KMS-11 (cell line): ENCODE measurements around the gene DPYSL5.

Experiments used
- H2AFZ ChIP-seq: fragments of 200-600 bp; sonication (generic); 2 replicates; pipeline ENCODE4 v1.6.1; 2016; ENCODE audit warnings: antibody characterized with exemption, mixed run types, low read depth
- H3K27ac ChIP-seq: fragments of 200-600 bp; sonication (generic); 2 replicates; pipeline ENCODE4 v1.6.1; 2016; ENCODE audit warnings: mild to moderate bottlenecking, mixed run types
- H3K27me3 ChIP-seq: fragments of 200-600 bp; sonication (generic); 2 replicates; pipeline ENCODE4 v1.6.1; 2017; ENCODE audit warnings: mild to moderate bottlenecking, low read depth, mixed run types, moderate library complexity; ENCODE audit not compliant: insufficient read depth
- H3K36me3 ChIP-seq: fragments of 200-600 bp; sonication (generic); 2 replicates; pipeline ENCODE4 v1.6.1; 2017; ENCODE audit warnings: mild to moderate bottlenecking, mixed run types; ENCODE audit not compliant: insufficient read depth
- H3K4me1 ChIP-seq: fragments of 200-600 bp; sonication (generic); 2 replicates; pipeline ENCODE4 v1.6.1; 2016; ENCODE audit warnings: mild to moderate bottlenecking, low read depth, mixed run types; ENCODE audit not compliant: poor library complexity, severe bottlenecking
- H3K4me2 ChIP-seq: fragments of 200-600 bp; sonication (generic); 2 replicates; pipeline ENCODE4 v1.7.0; 2016; ENCODE audit warnings: mild to moderate bottlenecking, mixed run types
- H3K4me3 ChIP-seq: fragments of 200-600 bp; sonication (generic); IDR thresholded peaks from 2 replicates; pipeline ENCODE4 v1.6.1; 2017; ENCODE audit warnings: low read depth, low read length, mixed read lengths; ENCODE audit not compliant: insufficient read depth
- H3K79me2 ChIP-seq: fragments of 200-600 bp; sonication (generic); 2 replicates; pipeline ENCODE4 v1.6.1; 2016; ENCODE audit warnings: low read depth, mixed run types; ENCODE audit not compliant: insufficient read depth
- H3K9ac ChIP-seq: fragments of 200-600 bp; sonication (generic); 2 replicates; pipeline ENCODE4 v1.6.1; 2016; ENCODE audit warnings: mild to moderate bottlenecking, mixed run types
- H4K20me1 ChIP-seq: fragments of 200-600 bp; sonication (generic); 2 replicates; pipeline ENCODE4 v1.6.1; 2016; ENCODE audit warnings: mild to moderate bottlenecking, mixed run types; ENCODE audit not compliant: insufficient read depth
- TF ChIP-seq, protein P1 (sequence below): fragments of 200-600 bp; sonication (generic); conservative IDR thresholded peaks from 2 replicates; pipeline ENCODE4 v1.6.1; 2017; ENCODE audit warnings: low read depth, mild to moderate bottlenecking, antibody characterized with exemption, low read length, moderate library complexity, mixed read lengths

DPYSL5 gene

DNA sequence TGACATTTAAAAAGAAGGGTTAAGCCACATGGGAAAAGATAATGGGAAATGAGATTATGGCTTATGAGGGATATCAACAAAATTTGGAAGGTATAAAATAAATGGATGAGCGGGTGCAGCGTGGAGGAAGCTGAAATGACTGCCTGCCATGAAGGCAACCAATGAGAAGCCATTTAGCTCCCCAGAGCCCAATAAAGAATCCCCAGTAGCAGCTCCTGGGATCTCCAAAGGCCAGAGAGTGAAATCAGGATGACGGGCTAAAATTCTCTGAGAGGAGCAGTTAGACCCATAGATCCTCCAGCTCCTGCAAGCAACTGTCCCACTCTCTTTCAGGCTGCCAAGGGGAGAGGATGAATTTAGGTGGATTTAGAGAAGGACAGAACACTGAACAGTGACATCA lies 109.6 kb downstream of the DPYSL5 start:
- Histone ChIP-seq H3K27me3 (no peaks in the 10 kb centered on the region; the same call in 1 of the 2 replicates), H2AFZ (no peak overlapping the region), H3K4me1 (no peaks in the 10 kb centered on the region), H3K9ac (no peak overlapping the region), H4K20me1 (no peaks in the 10 kb centered on the region), H3K4me2 (no peak overlapping the region), H3K4me3 (no peak overlapping the region), H3K27ac (no peak overlapping the region), H3K79me2 (no peaks in the 10 kb centered on the region), H3K36me3 (no peaks in the 10 kb centered on the region)
- TF ChIP-seq, protein P1, sequence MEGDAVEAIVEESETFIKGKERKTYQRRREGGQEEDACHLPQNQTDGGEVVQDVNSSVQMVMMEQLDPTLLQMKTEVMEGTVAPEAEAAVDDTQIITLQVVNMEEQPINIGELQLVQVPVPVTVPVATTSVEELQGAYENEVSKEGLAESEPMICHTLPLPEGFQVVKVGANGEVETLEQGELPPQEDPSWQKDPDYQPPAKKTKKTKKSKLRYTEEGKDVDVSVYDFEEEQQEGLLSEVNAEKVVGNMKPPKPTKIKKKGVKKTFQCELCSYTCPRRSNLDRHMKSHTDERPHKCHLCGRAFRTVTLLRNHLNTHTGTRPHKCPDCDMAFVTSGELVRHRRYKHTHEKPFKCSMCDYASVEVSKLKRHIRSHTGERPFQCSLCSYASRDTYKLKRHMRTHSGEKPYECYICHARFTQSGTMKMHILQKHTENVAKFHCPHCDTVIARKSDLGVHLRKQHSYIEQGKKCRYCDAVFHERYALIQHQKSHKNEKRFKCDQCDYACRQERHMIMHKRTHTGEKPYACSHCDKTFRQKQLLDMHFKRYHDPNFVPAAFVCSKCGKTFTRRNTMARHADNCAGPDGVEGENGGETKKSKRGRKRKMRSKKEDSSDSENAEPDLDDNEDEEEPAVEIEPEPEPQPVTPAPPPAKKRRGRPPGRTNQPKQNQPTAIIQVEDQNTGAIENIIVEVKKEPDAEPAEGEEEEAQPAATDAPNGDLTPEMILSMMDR = no peak

DNA sequence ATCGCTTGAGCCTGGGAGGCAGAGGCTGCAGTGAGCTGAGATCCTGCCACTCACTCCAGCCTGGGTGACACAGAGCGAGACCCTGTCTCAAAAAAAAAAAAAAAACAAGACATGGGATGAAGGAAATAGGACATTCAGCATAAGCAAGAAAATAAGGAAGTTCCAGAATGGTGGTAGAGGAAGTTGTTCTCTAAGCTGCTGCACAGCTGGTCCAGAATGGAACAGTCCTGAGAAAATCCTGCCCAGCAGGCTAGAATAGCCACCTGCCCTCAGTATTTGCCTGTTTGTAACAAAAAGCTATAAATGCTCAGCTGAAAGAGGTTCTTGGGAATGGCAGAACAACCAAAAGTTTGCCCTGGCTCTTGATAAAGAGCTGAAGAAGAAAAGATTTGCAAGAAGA lies 111.4 kb downstream of the DPYSL5 start:
- TF ChIP-seq, protein P1 = no peak
- Histone ChIP-seq H3K36me3 (no peaks in the 10 kb centered on the region), H3K79me2 (no peaks in the 10 kb centered on the region), H3K27ac (no peak overlapping the region), H3K4me1 (no peaks in the 10 kb centered on the region), H3K27me3 (no peaks in the 10 kb centered on the region; the same call in 1 of the 2 replicates), H3K4me3 (no peak overlapping the region), H2AFZ (no peak overlapping the region), H4K20me1 (no peaks in the 10 kb centered on the region), H3K4me2 (no peak overlapping the region), H3K9ac (no peak overlapping the region)

DNA sequence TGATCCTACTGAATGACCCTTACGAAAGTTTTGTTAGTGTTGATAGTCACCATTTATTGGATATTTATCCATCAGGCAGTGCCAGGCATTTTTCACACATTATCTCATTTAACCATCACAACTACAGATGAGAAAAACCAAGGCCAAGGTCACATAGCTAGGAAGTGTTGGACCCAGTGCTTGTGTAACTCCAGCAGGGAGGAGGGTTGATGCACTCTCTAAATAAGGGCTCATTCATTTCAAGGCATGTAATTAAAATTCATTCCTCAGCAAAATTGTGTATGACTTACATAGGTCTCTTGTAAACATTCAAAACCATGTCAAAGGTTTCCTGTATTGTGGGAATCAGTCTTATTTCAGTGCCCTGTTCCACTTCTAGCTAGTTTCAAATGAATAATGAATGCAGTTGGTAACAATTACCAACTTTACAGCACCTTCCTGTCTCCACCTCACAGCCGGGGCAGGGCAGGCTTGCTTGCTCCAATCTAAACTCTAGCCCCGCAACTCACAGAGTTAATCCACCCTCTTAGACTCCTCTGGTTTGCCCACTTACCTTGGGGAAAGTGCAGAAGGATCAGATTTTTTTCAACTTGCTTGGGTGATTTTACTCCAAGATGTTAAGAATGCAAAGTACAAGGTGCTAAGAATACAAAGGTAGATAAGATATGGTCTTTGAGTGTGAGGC lies 116.7 kb downstream of the DPYSL5 start:
- Histone ChIP-seq H2AFZ (no peak overlapping the region), H3K4me1 (no peaks in the 10 kb centered on the region), H3K79me2 (no peaks in the 10 kb centered on the region), H3K9ac (no peak overlapping the region), H3K27me3 (peaks cover 14% of the 10 kb centered on the region; the same call in 1 of the 2 replicates), H3K4me2 (no peak overlapping the region), H3K4me3 (no peak overlapping the region), H3K27ac (no peak overlapping the region), H3K36me3 (no peaks in the 10 kb centered on the region), H4K20me1 (no peaks in the 10 kb centered on the region)
- TF ChIP-seq, protein P1 = no peak

DNA sequence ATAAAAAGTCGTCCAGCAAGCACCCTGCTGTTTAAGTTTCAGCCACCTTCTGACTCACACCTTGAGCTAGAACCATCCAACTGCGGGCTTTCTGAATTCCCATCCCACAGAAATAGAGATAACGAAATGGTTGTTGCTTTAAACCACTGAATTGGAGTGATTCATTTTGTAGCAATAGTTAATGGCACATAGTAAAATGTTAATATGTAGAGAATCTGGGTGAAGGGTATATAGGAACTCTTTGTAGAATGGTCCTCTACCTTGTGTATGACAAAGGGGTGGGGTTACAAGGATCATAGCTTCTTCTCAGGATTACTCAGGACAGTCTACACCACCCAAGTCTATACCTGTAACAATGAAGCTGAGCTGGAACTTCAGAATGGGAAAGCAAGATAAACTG lies 120.1 kb downstream of the DPYSL5 start:
- TF ChIP-seq, protein P1 = no peak
- Histone ChIP-seq H3K36me3 (no peaks in the 10 kb centered on the region), H3K4me1 (peaks cover 11% of the 10 kb centered on the region)

More for the DNA sequence above, 120.1 kb downstream of the DPYSL5 start:
- Histone ChIP-seq H2AFZ (no peak overlapping the region), H3K27me3 (peaks cover 19% of the 10 kb centered on the region; the same call in 1 of the 2 replicates), H3K9ac (no peak overlapping the region), H4K20me1 (no peaks in the 10 kb centered on the region), H3K4me2 (no peak overlapping the region), H3K79me2 (no peaks in the 10 kb centered on the region), H3K4me3 (no peak overlapping the region), H3K27ac (no peak overlapping the region)
